GM19099 (cell line): Measurements from ENCODE around the gene ARL13B.

Experiments used
- POLR2A ChIP-seq: IDR thresholded peaks from 3 replicates; pipeline ENCODE4 v1.6.1; 2011; ENCODE audit warnings: low read depth; ENCODE audit not compliant: insufficient read length; ENCODE audit errors: extremely low read depth

The ARL13B gene

DNA sequence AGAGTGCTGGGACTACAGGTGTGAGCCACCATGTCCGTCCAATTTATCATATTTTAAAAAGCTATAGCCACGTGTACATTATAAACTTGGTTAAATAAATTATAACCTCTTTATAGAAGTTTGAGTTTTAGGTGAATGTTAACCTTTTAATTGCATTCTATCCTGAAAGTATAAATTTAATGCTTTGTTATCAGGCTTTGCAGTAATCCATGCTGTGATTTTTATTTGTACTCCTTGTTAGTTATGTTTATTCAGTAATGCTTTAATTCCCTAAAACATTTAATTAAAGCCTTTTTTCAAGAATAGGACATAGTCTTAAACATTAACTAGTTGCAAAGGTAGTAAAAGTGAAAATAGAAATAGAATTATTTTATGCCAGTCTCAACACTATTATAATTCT lies 11.7 kb downstream of the ARL13B start:
- TF ChIP-seq POLR2A = no peak

DNA sequence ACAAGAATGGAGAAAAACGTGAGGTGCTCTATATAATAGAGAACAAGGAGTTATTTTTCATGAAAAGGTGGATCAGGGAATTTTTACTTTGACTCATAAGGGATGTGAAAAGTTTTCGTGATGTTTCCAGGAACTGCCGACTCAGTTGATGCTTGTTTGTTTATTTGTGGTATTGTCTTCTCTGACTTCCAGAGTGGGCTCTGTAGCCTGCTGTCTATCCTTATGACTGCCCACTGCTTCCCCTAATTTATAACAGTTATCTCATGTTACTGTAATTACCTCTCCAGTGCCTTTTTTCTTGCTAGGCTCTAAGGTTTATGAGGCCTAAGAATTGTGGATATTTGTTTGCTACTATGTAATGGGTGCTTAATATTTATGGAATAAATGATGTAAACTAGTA lies 12.3 kb downstream of the ARL13B start:
- no peak for TF ChIP-seq POLR2A

DNA sequence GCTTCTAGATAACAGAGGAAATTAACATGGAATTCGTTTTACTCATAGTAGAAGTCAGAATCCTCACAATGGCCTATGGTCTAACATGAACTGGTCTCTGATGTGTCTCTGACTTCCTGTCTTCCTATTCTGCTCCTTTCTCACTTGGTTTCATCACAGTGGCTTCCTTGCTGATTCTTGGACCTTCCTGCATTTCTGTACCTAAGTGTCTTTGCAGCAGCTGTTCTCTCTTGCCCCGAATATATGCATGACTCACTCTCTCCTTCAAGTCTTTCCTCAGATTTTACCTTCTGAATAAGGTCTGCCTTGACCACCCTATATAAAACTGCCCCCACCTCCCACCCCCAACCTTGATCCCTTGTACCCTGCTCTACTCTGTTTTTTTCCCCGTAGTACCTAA lies 14.1 kb downstream of the ARL13B start:
- TF ChIP-seq POLR2A = no peak

DNA sequence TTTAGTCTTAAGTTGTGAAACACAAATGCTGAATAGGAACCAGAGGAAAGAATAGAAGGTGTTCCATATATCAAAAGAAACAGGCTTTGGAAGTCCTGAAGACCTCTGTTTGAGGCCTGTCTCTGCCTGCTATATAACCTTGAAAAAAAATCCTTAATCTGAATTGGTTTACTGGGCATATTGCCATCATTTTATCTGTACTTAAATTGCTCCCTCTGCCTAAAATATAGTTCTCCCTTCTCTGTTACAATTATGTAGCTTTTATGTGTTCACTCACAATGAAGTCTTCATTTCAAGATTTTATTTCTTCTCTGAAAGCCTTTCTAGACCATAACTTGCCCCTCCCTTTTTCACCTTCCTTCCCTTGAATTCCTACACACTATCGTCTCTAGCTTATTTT lies 21.2 kb downstream of the ARL13B start:
- no peak for TF ChIP-seq POLR2A

DNA sequence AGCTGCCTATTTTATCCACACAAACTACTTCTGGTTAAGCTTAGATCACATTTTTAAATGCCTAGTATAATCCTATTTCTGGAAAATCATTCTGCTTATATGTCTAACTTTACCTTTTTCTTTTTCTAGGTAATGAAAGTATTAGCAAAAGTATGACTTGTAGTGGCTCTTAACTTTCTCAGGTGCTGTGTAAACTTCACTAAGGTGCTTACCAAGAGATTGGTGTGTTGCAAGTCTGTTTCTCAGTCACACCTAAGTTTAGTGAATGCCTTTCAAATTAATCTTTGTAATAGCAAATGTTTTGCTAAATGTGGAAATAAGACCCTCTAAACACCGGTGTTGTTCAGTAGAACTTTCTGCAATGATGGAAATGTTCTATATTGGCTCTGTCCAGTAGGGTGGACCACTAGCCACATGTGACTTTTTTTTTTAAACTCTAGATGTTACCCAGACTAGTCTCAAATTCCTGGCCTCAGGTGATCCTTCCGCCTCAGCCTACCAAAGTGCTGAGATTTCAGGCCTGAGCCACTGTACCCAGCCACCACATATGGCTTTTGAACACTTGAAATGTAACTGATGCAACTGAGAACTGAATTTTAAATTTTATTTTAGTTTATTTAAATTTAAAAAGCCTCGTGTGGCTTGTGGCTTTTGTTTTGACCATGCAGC lies 22.0 kb downstream of the ARL13B start:
- TF ChIP-seq POLR2A = no peak

DNA sequence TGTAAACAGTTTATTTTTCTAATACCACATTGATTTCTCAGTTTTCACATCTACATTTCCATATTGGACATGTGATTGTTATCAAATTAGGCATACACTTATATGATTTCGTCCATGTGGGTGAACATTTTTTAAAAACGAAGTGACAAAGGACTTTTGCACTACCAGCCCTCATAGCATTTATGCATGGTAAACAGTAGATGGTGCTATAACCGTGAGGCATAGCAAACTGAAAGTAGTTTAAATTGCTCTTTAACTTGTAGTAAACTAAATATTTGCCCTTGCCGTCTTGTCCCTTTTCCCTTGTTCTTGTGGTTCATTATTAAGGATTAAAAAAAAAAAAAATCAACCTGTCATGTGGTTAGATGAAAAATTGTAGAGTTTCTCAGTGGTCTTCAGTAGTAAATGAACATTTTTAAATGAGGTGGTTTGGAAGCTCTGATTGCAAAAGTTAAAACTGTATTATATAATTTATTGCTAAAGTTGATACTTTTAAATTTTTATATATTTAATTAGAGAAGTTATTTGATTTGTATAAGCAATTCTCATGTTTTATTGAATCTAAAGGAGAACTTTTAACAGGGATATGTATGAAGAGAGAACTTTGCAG lies 24.5 kb downstream of the ARL13B start:
- TF ChIP-seq POLR2A = no peak

DNA sequence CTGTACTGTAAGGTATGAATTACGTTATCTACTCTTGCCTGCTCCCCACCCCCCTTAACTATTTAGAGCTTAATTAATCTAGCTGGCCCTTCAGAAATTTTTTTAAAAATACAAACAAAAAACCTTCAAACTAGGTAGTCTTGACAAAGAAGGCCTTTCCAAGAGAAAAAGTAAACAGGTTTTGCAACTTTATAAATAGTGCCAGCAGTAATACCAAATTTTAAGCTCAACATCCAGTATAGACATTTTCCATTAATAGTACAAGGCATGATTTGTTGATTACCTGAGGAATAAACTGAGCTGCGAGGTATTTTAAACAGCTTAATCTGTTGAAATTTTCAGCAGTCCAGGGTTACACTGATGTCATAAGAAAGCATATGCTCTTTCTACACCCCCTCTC lies 28.3 kb downstream of the ARL13B start:
- TF ChIP-seq POLR2A = no peak

DNA sequence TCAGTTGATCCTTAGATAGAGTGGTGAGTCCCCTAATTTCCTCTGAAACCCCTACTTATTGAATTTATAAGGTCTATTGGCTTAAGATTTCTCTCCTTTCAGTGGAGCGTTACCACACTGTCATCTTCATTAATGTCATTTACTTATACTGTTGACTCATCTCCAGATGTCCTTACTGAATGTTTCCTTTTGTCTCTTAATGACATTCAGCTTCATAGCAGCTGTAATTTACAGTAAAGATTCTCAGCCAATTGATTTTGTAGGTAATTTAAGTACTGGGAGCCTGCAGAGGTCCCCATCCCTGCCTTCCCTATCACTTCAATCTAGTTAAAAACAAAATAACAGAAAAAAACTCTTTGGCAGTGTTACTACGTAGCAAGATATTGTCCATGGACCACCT lies 29.7 kb downstream of the ARL13B start:
- TF ChIP-seq POLR2A = no peak

DNA sequence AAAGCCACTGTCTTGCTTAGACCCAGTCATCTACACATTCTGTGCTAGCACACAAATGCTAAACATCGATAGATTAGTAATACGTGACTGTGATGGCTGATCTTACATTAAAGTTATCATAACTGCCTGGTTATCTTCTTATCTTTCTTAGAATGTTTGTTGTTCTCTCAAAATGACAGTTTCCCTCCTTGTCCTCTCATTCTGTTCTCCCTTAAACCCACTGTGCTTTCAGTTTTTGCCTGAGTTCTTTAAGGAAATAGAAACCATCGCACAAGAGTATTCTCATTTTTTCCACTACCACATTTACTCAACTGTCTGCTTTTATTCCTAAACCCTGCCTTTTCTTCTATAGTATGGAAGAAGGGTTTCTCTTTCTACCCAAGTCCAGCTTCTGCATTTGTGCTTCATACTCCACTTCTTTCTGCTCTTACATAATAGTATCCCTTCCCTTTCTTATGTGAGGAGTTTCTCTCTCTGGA lies 31.3 kb downstream of the ARL13B start:
- no peak for TF ChIP-seq POLR2A

DNA sequence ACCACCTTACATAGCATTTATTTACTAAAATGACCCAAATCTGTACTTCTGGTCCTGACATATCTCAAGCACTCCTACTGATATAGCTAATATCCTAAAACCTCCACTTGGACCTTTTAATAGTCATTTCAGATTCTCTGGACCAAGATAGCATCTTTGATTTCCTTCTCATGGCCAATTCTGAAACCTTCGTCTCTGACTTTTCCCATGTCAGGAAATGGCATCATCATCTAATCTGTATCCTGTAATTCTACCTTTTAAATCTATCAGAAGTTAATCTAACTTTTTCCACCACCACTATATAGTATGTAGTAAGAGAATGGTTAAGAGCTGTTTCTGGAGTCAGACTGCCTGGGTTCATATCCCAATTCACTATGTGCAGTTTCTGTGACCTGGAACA lies 32.2 kb downstream of the ARL13B start:
- no peak for TF ChIP-seq POLR2A

DNA sequence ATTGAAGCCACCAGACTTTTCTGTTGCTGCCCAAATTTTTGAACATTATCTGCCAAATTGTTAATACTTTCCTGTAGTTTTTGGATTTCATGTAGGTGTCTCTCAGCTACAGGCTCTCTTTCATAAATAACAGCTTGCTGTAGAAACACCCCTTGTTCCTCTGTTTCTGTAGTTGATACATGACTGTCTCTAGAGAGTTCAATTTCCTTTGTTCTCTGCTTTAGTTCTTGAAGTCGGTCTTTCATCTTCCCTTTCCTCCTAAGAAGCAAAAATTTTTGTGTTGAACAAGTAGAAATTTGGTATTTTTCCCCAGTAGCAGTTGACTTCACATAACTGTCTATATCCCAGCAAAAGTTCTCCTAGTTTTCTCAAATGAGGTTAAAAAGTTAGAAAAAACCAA lies 35.1 kb downstream of the ARL13B start:
- no peak for TF ChIP-seq POLR2A

DNA sequence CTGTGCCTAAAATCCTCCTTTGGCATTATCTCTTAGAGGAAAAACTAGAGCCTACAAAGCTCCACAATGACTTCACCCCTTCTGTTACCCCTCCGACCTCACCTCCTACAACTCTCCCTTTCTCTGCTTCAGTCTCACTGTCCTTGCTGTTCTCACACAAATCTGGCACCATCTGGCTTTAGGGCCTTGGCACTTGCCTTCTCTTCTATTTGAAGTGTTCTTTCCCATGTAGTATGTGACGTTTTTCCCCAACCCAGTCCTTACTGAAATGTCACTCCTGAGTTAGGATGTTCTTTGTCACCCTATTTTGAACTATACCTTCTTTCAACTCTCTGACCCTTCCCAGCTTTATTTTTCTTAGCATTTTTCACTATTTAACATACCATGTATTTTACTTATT lies 39.7 kb downstream of the ARL13B start:
- no peak for TF ChIP-seq POLR2A

DNA sequence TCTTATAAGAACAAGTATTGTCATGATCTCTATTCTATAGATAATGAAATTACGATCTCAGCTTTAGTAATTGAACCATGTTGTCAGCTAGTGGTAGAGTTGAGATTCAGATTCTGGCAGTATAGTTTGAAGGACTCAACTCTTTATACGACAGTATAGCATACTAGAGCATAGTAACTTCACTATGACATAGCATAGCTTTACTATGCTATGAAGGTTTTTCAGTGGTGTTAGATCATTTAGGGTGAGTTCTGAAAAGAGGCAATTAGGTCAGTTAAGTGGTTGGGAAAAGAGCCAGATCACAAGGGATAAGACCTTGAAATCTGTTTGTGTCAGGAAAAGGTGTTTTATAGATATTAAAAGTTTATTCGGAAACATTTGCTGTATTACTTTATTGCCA lies 40.3 kb downstream of the ARL13B start:
- no peak for TF ChIP-seq POLR2A

DNA sequence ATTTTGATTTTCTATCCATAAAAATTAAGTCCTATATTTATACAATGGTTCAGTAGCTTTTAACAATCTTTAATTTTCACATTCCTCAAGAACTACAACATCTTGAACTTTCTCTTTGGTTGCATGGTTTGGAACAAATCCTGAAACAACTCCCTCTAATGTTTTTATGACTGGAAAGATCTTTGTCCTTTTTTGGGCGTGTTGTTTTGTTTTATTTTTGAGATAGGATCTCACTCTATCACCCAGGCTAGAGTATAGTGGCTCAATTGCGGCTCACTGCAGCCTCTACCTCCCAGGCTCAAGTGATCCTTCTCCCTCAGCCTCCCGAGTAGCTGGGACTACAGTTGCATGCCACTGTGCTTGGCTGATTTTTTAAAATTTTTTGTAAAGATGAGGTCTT lies 44.4 kb downstream of the ARL13B start:
- TF ChIP-seq POLR2A = no peak

DNA sequence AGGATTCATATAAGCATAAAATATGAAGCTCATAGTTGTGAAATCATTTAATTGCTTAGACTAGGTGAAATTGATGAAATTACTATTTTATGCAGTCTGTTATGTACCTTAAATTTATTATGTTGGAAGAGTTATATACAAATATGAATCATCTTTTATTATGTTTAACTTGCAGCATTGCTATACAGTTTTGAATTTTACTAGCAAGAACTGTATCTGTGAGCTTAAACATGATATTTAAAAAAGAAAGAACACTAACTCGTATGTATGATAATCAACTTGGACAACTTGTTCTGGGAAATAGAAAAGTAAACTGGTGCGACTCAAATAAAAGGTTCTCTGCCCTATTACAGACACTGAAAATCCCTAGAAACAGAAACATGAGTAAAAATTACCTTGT lies 46.7 kb downstream of the ARL13B start:
- no peak for TF ChIP-seq POLR2A

DNA sequence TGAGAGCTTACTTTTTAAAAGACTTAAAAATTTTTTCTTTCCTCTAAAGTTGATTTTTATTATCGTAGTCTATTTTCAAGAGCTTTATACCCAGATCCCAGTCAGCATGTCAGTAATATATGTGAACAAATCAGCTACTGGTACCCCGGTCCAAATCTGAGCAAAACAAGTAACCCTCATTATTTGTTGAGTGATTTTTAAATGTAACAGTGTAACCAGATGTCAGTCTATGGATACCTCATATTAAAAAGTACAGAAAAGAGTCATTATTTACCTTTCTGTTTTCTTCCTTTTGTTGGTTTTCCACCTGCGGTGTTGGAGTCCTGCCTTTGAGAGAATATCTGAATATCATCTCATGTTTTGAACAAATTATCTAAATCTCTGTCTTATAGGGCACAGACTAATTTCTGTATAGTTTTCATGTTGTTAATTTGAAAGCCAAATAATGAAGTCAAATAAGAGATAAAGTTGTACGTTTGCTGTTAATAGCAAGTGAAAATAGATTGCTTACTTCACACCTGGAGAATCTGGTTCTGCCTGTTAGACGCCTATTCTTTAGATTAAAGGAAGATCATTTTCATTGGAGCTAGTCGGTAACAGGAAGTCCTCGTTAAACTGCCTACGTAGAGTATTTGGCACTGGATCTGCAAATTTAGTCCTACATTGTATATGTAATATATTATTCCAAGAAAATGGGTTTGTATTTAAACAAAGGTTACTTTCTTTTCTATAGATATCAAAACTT lies 48.3 kb downstream of the ARL13B start, which contains the start of gene STX19:
Gene STX19, minus strand, starts transcription at position 505 of the 745 bp plus-strand sequence. CDS start 13,328 bp downstream, outside the sequence.
- no peak for TF ChIP-seq POLR2A
